ENCODE data around the gene UBE2S. TPM values are rescaled to one million over a fixed set of nuclear protein-coding genes. Genes with fewer than 3 reads are reported as not detected.

UBE2S gene
- total RNA-seq, 1 donor from 2014 or later, result 77.0 TPM

DNA sequence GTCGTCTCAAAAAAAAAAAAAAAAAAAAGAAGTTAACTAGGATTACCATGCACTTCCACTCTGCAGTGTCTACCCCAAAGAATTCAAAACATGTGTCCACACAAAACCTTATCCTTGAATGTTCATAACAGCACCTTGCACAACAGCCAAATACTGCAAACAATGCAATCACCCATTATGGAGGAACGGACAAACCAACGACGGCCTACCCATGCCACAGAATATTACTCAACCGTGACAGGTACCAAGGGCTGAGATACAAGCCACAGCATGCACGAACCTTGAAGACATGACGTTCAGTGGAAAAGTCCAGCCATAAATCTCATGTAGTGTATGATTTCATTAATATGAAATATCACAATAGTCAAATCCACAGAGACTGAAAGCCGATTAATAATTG lies 38.5 kb upstream of the UBE2S start:
- no peak for DNase-seq (ENCODE audit: low spot score in 2 of 2, unreplicated experiment in 2 of 2)
- Mint-ChIP-seq H3K4me3 (no peak overlapping the region), H3K27me3 (ENCODE audit: low read depth) (peaks cover 60% of the 10 kb centered on the region), H3K27ac (no peak overlapping the region), H3K9me3 (no peaks in the 10 kb centered on the region), H3K36me3 (no peaks in the 10 kb centered on the region), H3K4me1 (peaks cover 8% of the 10 kb centered on the region)
- TF ChIP-seq, protein P1, sequence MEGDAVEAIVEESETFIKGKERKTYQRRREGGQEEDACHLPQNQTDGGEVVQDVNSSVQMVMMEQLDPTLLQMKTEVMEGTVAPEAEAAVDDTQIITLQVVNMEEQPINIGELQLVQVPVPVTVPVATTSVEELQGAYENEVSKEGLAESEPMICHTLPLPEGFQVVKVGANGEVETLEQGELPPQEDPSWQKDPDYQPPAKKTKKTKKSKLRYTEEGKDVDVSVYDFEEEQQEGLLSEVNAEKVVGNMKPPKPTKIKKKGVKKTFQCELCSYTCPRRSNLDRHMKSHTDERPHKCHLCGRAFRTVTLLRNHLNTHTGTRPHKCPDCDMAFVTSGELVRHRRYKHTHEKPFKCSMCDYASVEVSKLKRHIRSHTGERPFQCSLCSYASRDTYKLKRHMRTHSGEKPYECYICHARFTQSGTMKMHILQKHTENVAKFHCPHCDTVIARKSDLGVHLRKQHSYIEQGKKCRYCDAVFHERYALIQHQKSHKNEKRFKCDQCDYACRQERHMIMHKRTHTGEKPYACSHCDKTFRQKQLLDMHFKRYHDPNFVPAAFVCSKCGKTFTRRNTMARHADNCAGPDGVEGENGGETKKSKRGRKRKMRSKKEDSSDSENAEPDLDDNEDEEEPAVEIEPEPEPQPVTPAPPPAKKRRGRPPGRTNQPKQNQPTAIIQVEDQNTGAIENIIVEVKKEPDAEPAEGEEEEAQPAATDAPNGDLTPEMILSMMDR (IDR thresholded peaks at IDR 0.05; ENCODE audit: unreplicated experiment), result no peak

DNA sequence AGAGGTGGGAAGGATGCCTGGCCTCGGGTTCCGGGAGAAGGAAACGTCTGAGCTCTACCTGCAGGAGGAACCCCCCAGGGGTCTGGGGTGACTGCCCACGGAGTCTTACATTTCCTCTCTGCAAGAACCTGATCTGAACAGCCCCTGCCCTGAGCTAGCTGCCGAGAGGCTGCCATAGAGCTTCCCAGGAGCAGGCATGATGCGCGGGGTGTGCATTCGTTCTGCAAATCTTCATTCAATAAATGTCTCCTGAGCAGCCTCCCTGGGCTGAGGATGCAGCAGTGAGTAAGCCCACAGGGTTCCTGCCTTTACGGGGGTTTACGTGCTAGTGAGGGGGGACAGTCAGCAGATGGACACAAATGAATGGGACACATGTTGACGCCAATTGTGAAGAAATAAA lies 37.1 kb upstream of the UBE2S start:
- H3K4me3 Mint-ChIP-seq, result no peak overlapping the region
- no peaks in the 10 kb centered on the region for H3K36me3 Mint-ChIP-seq
- TF ChIP-seq, protein P1 (IDR thresholded peaks at IDR 0.05; ENCODE audit: unreplicated experiment), result no peak
- peaks cover 66% of the 10 kb centered on the region for H3K27me3 Mint-ChIP-seq (ENCODE audit: low read depth)
- peaks cover 11% of the 10 kb centered on the region for H3K4me1 Mint-ChIP-seq
- no peak overlapping the region for H3K27ac Mint-ChIP-seq
- no peak for DNase-seq (ENCODE audit: low spot score in 2 of 2, unreplicated experiment in 2 of 2)
- no peaks in the 10 kb centered on the region for H3K9me3 Mint-ChIP-seq

DNA sequence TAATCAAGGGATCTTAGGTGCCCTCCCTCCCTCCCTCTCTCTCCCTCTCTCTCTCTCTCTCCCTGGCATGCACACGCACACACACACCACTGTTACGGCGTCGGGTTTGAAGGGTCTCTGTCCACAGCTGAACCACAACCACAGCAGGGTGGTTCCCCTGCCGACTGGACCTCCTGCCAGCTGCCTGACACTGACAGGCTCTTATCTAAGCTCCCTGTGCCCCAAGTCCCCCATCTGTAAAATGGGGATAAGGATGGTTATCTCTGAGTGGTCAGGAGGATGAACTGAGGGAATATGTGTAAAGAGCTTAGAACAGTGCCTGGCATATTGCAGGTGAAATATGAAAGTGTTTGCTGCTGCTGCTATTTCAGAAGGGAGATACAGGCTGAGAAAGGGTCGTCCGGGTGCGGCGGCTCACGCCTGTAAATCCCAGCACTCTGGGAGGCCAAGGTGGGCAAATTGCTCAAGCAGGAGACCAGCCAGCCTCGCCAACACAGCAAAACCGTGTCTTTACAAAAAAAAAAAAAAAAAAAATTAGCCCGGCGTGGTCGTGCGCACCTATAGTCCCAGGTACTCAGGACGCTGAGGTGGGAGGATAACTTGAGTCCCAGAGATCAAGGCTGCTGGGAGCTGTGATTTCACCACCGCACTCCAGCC lies 36.4 kb upstream of the UBE2S start:
- H3K9me3 Mint-ChIP-seq, result no peaks in the 10 kb centered on the region
- H3K27me3 Mint-ChIP-seq (ENCODE audit: low read depth), result peaks cover 73% of the 10 kb centered on the region
- H3K4me3 Mint-ChIP-seq, result no peak overlapping the region
- H3K27ac Mint-ChIP-seq, result no peak overlapping the region
- H3K4me1 Mint-ChIP-seq, result peaks cover 16% of the 10 kb centered on the region
- DNase-seq (ENCODE audit: low spot score in 2 of 2, unreplicated experiment in 2 of 2), result no peak
- TF ChIP-seq, protein P1 (IDR thresholded peaks at IDR 0.05; ENCODE audit: unreplicated experiment), result no peak
- H3K36me3 Mint-ChIP-seq, result no peaks in the 10 kb centered on the region

- H3K4me1 Mint-ChIP-seq, result peaks cover 16% of the 10 kb centered on the region
- H3K4me3 Mint-ChIP-seq, result peak within 1 kb of the TSS; percentile 31
- TF ChIP-seq, protein P1 (IDR thresholded peaks at IDR 0.05; ENCODE audit: unreplicated experiment), result no peak
- H3K36me3 Mint-ChIP-seq, result no peaks in the 10 kb centered on the region
- H3K9me3 Mint-ChIP-seq, result no peaks in the 10 kb centered on the region
- no peak for DNase-seq (ENCODE audit: low spot score in 2 of 2, unreplicated experiment in 2 of 2)
- H3K27me3 Mint-ChIP-seq (ENCODE audit: low read depth), result peaks cover 80% of the 10 kb centered on the region
- no peak within 1 kb of the TSS for H3K27ac Mint-ChIP-seq
These were observed 35.6 kb upstream of the UBE2S start, which contains the start of gene SHISA7 for GRCh38 chr19:55443045-55443823. Gene SHISA7, minus strand, starts transcription at chr19:55443300. Its CDS starts 437 bp downstream, at chr19:55442863.

DNA sequence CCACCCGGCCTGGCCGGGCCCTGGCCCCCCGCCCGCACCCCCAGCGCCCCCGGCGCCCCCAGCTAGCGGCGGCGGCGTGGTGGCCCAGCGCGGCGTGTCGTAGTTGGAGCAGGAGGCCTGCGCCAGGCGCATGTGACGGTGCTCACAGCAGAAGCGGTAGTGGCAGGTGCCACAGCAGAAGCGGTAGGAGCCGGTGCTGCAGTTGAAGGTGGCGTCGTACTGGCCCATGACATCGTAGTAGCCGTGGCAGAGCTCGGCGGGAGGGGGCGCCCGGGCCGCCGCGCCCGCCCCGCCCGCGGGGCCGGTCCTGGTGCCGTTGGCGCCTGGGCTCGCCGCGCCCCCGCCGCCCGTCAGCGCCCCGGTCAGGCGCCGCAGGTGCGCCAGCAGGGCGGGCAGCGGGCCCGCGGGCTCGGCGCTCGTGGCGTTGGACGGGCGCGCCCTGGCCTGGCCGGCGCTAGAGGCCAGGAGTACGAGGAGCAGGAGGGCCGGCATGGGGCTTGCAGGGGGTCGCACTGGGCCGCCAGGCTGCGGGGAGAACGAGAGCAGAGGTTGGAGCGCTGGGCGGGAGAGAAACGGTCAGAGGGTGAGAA lies 34.9 kb upstream of the UBE2S start:
- peaks cover 16% of the 10 kb centered on the region for H3K4me1 Mint-ChIP-seq
- TF ChIP-seq, protein P1 (IDR thresholded peaks at IDR 0.05; ENCODE audit: unreplicated experiment), result no peak
- peaks cover 84% of the 10 kb centered on the region for H3K27me3 Mint-ChIP-seq (ENCODE audit: low read depth)
- H3K4me3 Mint-ChIP-seq, result no peak overlapping the region
- no peak overlapping the region for H3K27ac Mint-ChIP-seq
- H3K36me3 Mint-ChIP-seq, result no peaks in the 10 kb centered on the region
- H3K9me3 Mint-ChIP-seq, result no peaks in the 10 kb centered on the region
- no peak for DNase-seq (ENCODE audit: low spot score in 2 of 2, unreplicated experiment in 2 of 2)

Measured in mesothelial cell of epicardium (in vitro differentiated cells).